ENCODE measurements around the gene MAN1A2. TPM values are rescaled to one million over a fixed set of nuclear protein-coding genes. Genes with fewer than 3 reads are reported as not detected.

Gene MAN1A2
- total RNA-seq, 1 donor from 2014 or later: 30.1 TPM

GRCh38 chr1:117572546-117572945, 205.3 kb downstream of the MAN1A2 start:
- no peaks in the 10 kb centered on the region for H3K9me3 Mint-ChIP-seq
- H3K27ac Mint-ChIP-seq: no peak overlapping the region
- intact Hi-C loops (cut with micrococcal nuclease): no loop called here
- peaks cover 2% of the 10 kb centered on the region for H3K27me3 Mint-ChIP-seq (ENCODE audit: insufficient read depth)
- peak; percentile 7 for DNase-seq (ENCODE audit: low spot score)
- H3K36me3 Mint-ChIP-seq (ENCODE audit: low read depth): no peaks in the 10 kb centered on the region
- H3K4me3 Mint-ChIP-seq: no peak overlapping the region
- H3K4me1 Mint-ChIP-seq (ENCODE audit: low read depth): peaks cover 22% of the 10 kb centered on the region

DNA sequence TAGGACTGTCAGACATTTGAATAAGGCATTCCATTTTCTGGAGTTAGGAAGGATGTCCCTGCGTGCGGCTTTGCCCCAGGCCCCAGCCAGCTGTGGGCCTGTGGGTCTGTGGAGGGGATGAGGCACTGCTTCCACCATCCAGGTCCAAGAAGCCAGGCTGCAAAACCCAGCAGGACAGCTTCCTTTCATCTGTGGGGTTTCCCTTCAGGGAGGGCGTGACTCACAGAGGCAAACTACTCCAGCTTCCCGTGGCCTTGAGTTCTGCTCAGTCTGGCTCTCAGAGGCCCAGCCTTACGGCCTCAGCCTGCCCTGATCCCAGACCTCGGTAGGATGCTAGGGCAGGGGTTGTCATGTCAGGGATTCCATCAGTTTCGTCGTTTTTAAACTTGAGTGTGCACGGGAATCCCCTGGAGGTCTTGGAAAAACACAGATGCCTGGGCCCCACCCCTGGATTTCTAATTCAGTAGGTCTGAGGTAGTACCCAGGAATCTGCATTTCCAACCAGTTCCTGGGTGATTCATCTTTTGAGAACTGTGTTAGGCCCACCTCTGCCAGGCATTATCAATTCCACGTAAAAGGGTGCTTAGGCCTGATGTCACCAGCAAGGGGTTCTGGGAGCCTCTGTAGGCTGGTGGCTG, 206.3 kb downstream of the MAN1A2 start:
- Mint-ChIP-seq H3K36me3 (ENCODE audit: low read depth) (no peaks in the 10 kb centered on the region), H3K9me3 (no peaks in the 10 kb centered on the region), H3K27me3 (ENCODE audit: insufficient read depth) (peaks cover 7% of the 10 kb centered on the region), H3K27ac (no peak overlapping the region), H3K4me3 (no peak overlapping the region), H3K4me1 (ENCODE audit: low read depth) (peaks cover 22% of the 10 kb centered on the region)
- no peak for DNase-seq (ENCODE audit: low spot score)
- intact Hi-C loops (cut with micrococcal nuclease): no loop called here

DNA sequence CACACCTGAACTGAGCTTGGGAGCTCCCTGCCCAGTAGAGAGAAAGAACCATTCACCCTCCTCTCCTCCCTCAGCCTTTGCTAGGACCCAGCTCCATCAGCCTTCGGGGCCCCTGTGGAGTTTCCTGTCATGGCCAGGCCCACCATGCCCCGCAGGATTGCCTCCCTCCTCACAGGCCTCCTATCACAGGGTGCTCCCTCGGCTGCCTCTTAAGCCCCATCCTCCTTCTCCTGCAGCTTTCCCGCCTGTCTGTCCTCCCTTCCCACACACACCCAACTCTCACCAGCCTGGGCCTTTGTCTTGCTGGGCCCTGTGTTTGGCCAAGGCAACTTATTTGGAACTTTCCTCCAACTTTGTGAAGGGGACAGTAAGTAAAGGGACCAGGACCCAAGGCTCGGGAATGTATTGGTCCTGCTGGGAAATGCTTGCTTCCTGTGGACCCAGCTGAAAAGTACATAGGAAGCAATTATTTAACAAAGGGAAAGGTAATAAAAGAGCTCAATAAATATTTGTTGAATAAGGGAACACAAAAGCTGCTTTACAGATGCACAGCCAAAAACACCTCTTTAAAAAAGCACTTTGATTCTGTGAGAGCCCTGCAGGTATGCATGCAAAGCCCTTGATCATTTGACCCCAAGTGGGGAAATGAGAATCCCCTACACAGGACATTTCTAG, 207.0 kb downstream of the MAN1A2 start:
- no peak for DNase-seq (ENCODE audit: low spot score)
- no peak overlapping the region for H3K4me3 Mint-ChIP-seq
- peaks cover 7% of the 10 kb centered on the region for H3K27me3 Mint-ChIP-seq (ENCODE audit: insufficient read depth)
- H3K9me3 Mint-ChIP-seq: no peaks in the 10 kb centered on the region
- intact Hi-C loops (cut with micrococcal nuclease): no loop called here
- H3K27ac Mint-ChIP-seq: no peak overlapping the region
- H3K4me1 Mint-ChIP-seq (ENCODE audit: low read depth): peaks cover 22% of the 10 kb centered on the region
- H3K36me3 Mint-ChIP-seq (ENCODE audit: low read depth): no peaks in the 10 kb centered on the region

DNA sequence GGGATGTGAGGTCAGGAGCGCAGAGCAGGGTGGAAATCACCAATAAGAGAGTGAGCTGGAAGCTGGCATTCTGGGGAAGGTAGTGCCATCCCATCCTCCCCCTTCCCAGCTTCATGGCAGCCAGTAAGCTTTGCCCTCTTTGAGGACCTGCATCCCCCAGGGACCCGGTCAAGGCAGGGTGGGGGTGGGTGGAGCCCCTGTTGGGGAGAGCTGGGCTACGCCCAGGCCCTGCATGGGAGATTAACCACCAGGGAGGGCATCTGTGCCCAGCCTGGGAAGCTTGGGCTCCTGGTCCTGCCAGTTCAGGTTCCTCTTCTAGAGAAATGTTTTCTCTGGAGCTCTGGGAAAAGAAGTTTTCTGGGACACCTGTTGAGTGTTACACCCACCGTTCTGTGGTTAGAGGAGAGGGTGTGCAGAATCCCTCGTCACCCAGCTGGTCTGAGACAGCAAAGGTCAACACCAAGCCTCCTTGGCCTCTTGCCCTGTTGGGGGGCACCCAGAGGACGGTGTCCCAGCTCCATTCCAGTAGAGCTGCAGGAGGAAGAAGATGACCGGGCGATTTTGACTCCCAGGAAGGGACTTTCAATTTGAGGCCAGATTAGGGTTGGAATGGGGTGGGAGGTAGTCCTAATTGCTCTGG, 208.5 kb downstream of the MAN1A2 start:
- peak overlapping the region; percentile 1 for H3K27ac Mint-ChIP-seq
- no peak overlapping the region for H3K4me3 Mint-ChIP-seq
- H3K36me3 Mint-ChIP-seq (ENCODE audit: low read depth): no peaks in the 10 kb centered on the region
- DNase-seq (ENCODE audit: low spot score): no peak
- peaks cover 22% of the 10 kb centered on the region for H3K4me1 Mint-ChIP-seq (ENCODE audit: low read depth)
- peaks cover 6% of the 10 kb centered on the region for H3K27me3 Mint-ChIP-seq (ENCODE audit: insufficient read depth)
- H3K9me3 Mint-ChIP-seq: no peaks in the 10 kb centered on the region
- intact Hi-C loops (cut with micrococcal nuclease): no loop called here

DNA sequence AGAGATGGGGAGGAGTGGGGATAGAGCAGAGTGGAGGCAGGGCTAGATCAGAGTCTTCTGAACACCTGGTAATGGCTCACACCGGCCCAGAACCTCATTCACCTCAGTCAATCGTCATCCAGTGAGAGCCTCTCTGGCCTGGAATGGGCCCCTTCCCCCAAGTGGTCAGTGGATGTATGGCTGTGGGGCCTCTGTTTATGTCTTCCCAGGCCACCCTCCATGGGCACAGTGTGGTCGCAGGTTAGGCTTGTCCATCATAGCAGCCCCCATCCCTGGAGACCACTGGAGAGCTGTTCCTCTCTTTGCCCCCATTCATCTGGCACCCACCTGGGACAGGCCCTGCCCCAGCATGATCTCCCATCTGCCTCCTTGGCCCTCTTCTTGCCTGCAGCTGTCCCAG, 209.0 kb downstream of the MAN1A2 start:
- Mint-ChIP-seq H3K9me3 (no peaks in the 10 kb centered on the region), H3K36me3 (ENCODE audit: low read depth) (no peaks in the 10 kb centered on the region), H3K27ac (no peak overlapping the region), H3K4me1 (ENCODE audit: low read depth) (peaks cover 22% of the 10 kb centered on the region), H3K4me3 (no peak overlapping the region), H3K27me3 (ENCODE audit: insufficient read depth) (peaks cover 6% of the 10 kb centered on the region)
- DNase-seq (ENCODE audit: low spot score): no peak
- intact Hi-C loops (cut with micrococcal nuclease): no loop called here

DNA sequence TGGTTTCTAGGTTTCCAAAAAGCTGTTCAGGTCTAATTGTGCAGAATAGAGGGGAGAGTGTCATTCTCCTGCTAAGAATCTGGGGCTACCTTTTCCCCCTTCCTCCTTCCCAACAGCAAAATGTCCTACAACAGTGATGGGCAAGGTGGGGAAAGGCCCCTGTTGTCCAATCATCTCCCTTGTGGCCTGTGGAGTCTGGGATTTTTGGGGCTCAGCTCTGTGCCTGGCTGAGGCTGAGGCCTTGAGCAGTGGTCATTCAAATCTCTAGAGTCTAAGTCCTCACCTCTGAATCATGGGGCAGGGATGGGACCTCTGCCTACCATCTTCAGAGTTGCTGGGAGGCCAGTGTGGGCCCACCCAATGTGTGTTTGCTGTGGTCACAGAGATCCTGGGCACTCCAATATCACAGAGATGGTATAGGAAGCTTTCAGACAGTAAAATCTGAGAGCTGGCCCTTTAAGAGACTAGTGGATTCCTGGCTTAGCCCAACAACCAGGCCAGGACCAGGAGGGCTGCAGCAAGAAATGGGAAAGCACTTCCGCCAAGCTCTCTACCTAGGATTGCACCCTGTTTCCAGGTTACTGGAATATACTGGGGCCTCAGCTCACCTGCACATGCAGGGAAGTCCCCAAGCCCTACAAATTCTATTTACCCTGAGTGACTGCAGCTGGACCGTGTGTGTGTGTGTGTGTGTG, 210.1 kb downstream of the MAN1A2 start:
- intact Hi-C loops (cut with micrococcal nuclease): no loop called here
- H3K27ac Mint-ChIP-seq: no peak overlapping the region
- H3K36me3 Mint-ChIP-seq (ENCODE audit: low read depth): no peaks in the 10 kb centered on the region
- H3K4me3 Mint-ChIP-seq: no peak overlapping the region
- peaks cover 12% of the 10 kb centered on the region for H3K4me1 Mint-ChIP-seq (ENCODE audit: low read depth)
- no peak for DNase-seq (ENCODE audit: low spot score)
- H3K27me3 Mint-ChIP-seq (ENCODE audit: insufficient read depth): peaks cover 6% of the 10 kb centered on the region
- no peaks in the 10 kb centered on the region for H3K9me3 Mint-ChIP-seq

DNA sequence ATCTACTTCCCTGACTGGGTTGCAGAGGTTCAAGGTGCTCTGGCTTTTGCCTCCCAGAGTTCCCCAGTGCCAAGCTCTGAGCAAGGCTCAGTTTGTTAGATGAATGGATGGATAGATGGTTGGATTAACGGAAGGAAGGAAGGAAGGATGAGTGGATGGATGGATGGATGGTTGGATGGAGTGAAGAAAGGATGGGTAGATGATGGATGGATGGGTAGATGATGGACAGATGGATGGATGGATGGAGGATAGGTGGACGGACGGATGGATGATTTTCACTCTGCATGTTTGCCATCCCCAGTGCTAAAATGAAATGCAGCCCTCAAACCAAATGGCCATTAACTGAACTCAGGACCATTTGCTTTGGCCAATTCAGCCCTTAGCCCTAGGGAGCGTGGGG, 211.2 kb downstream of the MAN1A2 start:
- H3K36me3 Mint-ChIP-seq (ENCODE audit: low read depth): no peaks in the 10 kb centered on the region
- no peaks in the 10 kb centered on the region for H3K9me3 Mint-ChIP-seq
- peaks cover under 1% of the 10 kb centered on the region for H3K4me1 Mint-ChIP-seq (ENCODE audit: low read depth)
- intact Hi-C loops (cut with micrococcal nuclease): no loop called here
- H3K4me3 Mint-ChIP-seq: no peak overlapping the region
- H3K27me3 Mint-ChIP-seq (ENCODE audit: insufficient read depth): peaks cover 6% of the 10 kb centered on the region
- no peak for DNase-seq (ENCODE audit: low spot score)
- no peak overlapping the region for H3K27ac Mint-ChIP-seq

Other genes with a start within 250 kb of the MAN1A2 start
- 1.1 and 1.3 TPM in 2 replicates for gene TRIM45, start 245.7 kb upstream of the MAN1A2 start, total RNA-seq
- gene VTCN1, start 156.5 kb upstream of the MAN1A2 start, total RNA-seq: not detected in 2 replicates
- gene TENT5C, start 238.6 kb downstream of the MAN1A2 start, total RNA-seq: 4.9 and 5.2 TPM in 2 replicates